Activated naive CD8-positive, alpha-beta T cell treated with anti-CD3 and anti-CD28 coated beads, Interleukin-2, amount 10 ng/mL, durations not matched to agents 7 days and 5 days (primary cell): ENCODE measurements around the gene RNF17. TPM values are rescaled to one million over a fixed set of nuclear protein-coding genes. Genes with fewer than 3 reads are reported as not detected.

Source experiments
- ATAC-seq: fragments of 150-1000 bp; cut with Tn5 transposase; one replicate; pipeline ENCODE4 v1.10.0; 2021; ENCODE audit warnings: low read depth, moderate library complexity
- POLR2A ChIA-PET: fragments of 350-600 bp; sonication (Branson Sonifier 250); formaldehyde crosslinking; loops from one replicate; lab custom pipeline; 2021; ENCODE audit warnings: antibody characterized with exemption; lab: Charles Lee
- DNase-seq: peaks from one replicate; pipeline ENCODE4 v3.0.0; 2021
- H3K27ac Mint-ChIP-seq: one replicate; pipeline ENCODE4 v1.8.0; 2022; ENCODE audit warnings: mild to moderate bottlenecking, mixed read lengths
- H3K27me3 Mint-ChIP-seq: one replicate; pipeline ENCODE4 v1.8.0; 2022; ENCODE audit warnings: mild to moderate bottlenecking, moderate library complexity, mixed read lengths
- H3K36me3 Mint-ChIP-seq: one replicate; pipeline ENCODE4 v1.8.0; 2021; ENCODE audit warnings: mild to moderate bottlenecking, mixed read lengths
- H3K4me1 Mint-ChIP-seq: one replicate; pipeline ENCODE4 v1.8.0; 2021; ENCODE audit warnings: mixed read lengths
- H3K4me3 Mint-ChIP-seq: one replicate; pipeline ENCODE4 v1.8.0; 2022; ENCODE audit warnings: mild to moderate bottlenecking, moderate library complexity, mixed read lengths
- H3K9me3 Mint-ChIP-seq: one replicate; pipeline ENCODE4 v1.8.0; 2021; ENCODE audit warnings: mixed read lengths
- total RNA-seq, 2 experiments: library from RNA; stranded (reverse); gene quantifications; one replicate each; pipeline ENCODE4 v1.2.3, GENCODE V29; 2021

The RNF17 gene
- total RNA-seq, 2 experiments from 2014 or later, result not detected

DNA sequence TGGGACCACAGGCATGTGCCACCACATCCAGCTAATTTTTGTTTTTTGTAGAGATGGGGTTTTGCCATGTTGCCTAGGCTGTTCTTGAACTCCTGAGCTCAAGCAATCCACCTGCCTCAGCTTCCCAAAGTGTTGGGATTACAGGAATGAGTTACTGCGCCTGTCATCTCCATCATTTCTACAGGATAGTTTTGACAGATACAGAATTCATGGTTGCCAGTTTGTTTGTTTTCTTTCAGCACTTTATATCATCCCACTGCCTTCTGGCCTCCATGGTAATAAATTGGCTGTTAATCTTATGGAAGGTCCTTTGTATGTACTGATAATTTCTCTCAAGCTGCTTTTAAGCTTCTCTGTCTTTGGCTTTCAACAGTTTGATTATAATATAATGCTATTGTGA is 165.2 kb downstream of the RNF17 start:
- no peaks in the 10 kb centered on the region for H3K36me3 Mint-ChIP-seq
- peaks cover 52% of the 10 kb centered on the region for H3K27me3 Mint-ChIP-seq
- no peaks in the 10 kb centered on the region for H3K9me3 Mint-ChIP-seq
- peaks cover 3% of the 10 kb centered on the region for H3K4me1 Mint-ChIP-seq
- no peak for ATAC-seq
- no peak overlapping the region for H3K27ac Mint-ChIP-seq
- no peak overlapping the region for H3K4me3 Mint-ChIP-seq
- POLR2A ChIA-PET, result no interaction called here
- DNase-seq, result no peak

Other genes with a start within 250 kb of the RNF17 start
- gene ATP12A, start 83.8 kb upstream of the RNF17 start, total RNA-seq, result not detected